OCI-LY3 (cell line): Measurements from ENCODE around the gene HCFC1.

Experiments used
- CTCF ChIP-seq: fragments of 200-600, 300-600 bp; sonication (generic); IDR thresholded peaks from 2 replicates; pipeline ENCODE4 v1.5.1; 2014; ENCODE audit warnings: antibody characterized with exemption, low read length, low read depth
- EZH2phosphoT487 ChIP-seq: fragments of 200-600 bp; shearing (Covaris generic); IDR thresholded peaks from 2 replicates; pipeline ENCODE4 v1.6.1; 2018; ENCODE audit warnings: antibody characterized with exemption, mixed run types, low read depth

GRCh38 chrX:153953342-153953830 is 18.2 kb downstream of the HCFC1 start:
- peak; percentile 83 for TF ChIP-seq CTCF
- TF ChIP-seq EZH2phosphoT487, result no peak
